Measurements from ENCODE around the gene EXOC6B. TPM values are rescaled to one million over a fixed set of nuclear protein-coding genes. Genes with fewer than 3 reads are reported as not detected.

The EXOC6B gene
- total and polyA plus RNA-seq, 2 of the 8 experiments (the other 6 are each of a cell fraction or from before 2014, with no cell fraction given) = 13.5 to 33.0 TPM

- no peaks in the 10 kb centered on the region for H4K20me1 ChIP-seq (replicated peaks in 1 of 2; ENCODE audit: control insufficient read depth in 1 of 2, insufficient read depth in 2 of 2, low read length in 2 of 2)
- H2BK120ac ChIP-seq (replicated peaks; ENCODE audit: low read depth, low read length) = no peak overlapping the region
- no peak overlapping the region for H3K23ac ChIP-seq (ENCODE audit: insufficient read length)
- no peaks in the 10 kb centered on the region for H3K79me1 ChIP-seq (ENCODE audit: low read depth, low read length)
- no peaks in the 10 kb centered on the region for H3K27me3 ChIP-seq (replicated peaks in 1 of 4; ENCODE audit: control insufficient read depth in 3 of 4, extremely low read depth in 1 of 4, insufficient read depth in 3 of 4, low read length in 3 of 4)
- no peak overlapping the region for H2BK20ac ChIP-seq (ENCODE audit: low read length)
- H3K79me2 ChIP-seq (ENCODE audit: control insufficient read depth in 1 of 2, insufficient read depth in 2 of 2, low read length in 2 of 2) = no peaks in the 10 kb centered on the region
- H2BK5ac ChIP-seq (ENCODE audit: low read depth, low read length) = no peak overlapping the region
- ChIA-PET CTCF (ENCODE audit: partially characterized antibody) (interaction anchor here (1.0 to 1.3 kb wide), 3 partner anchors 16 to 258 kb away, joined by 3 to 4 read pairs (median 4); no protein-coding TSS in a partner anchor), POLR2A (ENCODE audit: partially characterized antibody) (no interaction called here)
- no peak overlapping the region for H3K18ac ChIP-seq (ENCODE audit: extremely low read depth, low read length)
- H3K27ac ChIP-seq (ENCODE audit: low read depth, low read length) = no peak overlapping the region
- no peak overlapping the region for H2BK12ac ChIP-seq (ENCODE audit: low read depth, low read length)
- no peak overlapping the region for H4K8ac ChIP-seq (ENCODE audit: extremely low read depth, insufficient read depth, low read length)
- H3K14ac ChIP-seq (ENCODE audit: insufficient read length) = no peak overlapping the region
- H3K4me2 ChIP-seq (ENCODE audit: insufficient read depth in 1 of 2, low read depth in 2 of 2, low read length in 2 of 2) = no peak overlapping the region
- H3K23me2 ChIP-seq (ENCODE audit: low read depth, low read length) = no peaks in the 10 kb centered on the region
- no peak overlapping the region for H2AFZ ChIP-seq (ENCODE audit: low read length)
- no peak overlapping the region for H4K91ac ChIP-seq (replicated peaks; ENCODE audit: insufficient read length, low read length)
- no peaks in the 10 kb centered on the region; a peak in 1 of 4 replicates for H3K9me3 ChIP-seq (ENCODE audit: insufficient read depth in 2 of 2, low read depth in 1 of 2, low read length in 1 of 2)
- H3K4ac ChIP-seq (replicated peaks; ENCODE audit: insufficient read length, low read depth, low read length) = no peak overlapping the region
- no peak for FAIRE-seq
- no peaks in the 10 kb centered on the region for H3K36me3 ChIP-seq (ENCODE audit: control insufficient read depth in 2 of 4, insufficient read depth in 4 of 4, low read length in 3 of 4)
- no peak for DNase-seq (ENCODE audit: low read depth in 1 of 2, low spot score in 2 of 2)
- TF ChIP-seq E2F6 (IDR thresholded peaks at IDR 0.05) = no peak
- no peak for TF ChIP-seq FOSL1 (IDR thresholded peaks at IDR 0.05; ENCODE audit: insufficient read depth, low read depth, low read length)
- no peak for TF ChIP-seq SIN3A (conservative IDR thresholded peaks at IDR 0.05 in 1 of 2, IDR thresholded peaks at IDR 0.05 in 1 of 2; ENCODE audit: low read depth in 1 of 2, low read length in 2 of 2)
- no peak for TF ChIP-seq CTBP2 (IDR thresholded peaks at IDR 0.05; ENCODE audit: borderline replicate concordance, insufficient read depth, insufficient read length, low read length)
- TF ChIP-seq RAD21 (IDR thresholded peaks at IDR 0.05 in 1 of 2, conservative IDR thresholded peaks at IDR 0.05 in 1 of 2; ENCODE audit: low read depth in 2 of 2, low read length in 2 of 2) = no peak
- no peak for TF ChIP-seq MAFK (IDR thresholded peaks at IDR 0.05; ENCODE audit: low read depth, low read length)
- TF ChIP-seq HDAC2 (IDR thresholded peaks at IDR 0.05; ENCODE audit: borderline replicate concordance in 1 of 2, low read depth in 2 of 2, low read length in 2 of 2) = no peak
- no peak for TF ChIP-seq SIRT6 (IDR thresholded peaks at IDR 0.05; ENCODE audit: low read length)
- no peak for TF ChIP-seq ATF3 (IDR thresholded peaks at IDR 0.05; ENCODE audit: insufficient read depth, low read depth, low read length)
- no peak overlapping the region for H3K4me3 ChIP-seq (ENCODE audit: extremely low read depth in 1 of 4, insufficient read depth in 2 of 4, low read depth in 3 of 4, low read length in 4 of 4)
- no peak overlapping the region for H3K56ac ChIP-seq (replicated peaks; ENCODE audit: insufficient read length, low read depth, low read length)
- no peaks in the 10 kb centered on the region for H3K4me1 ChIP-seq (replicated peaks in 1 of 4; ENCODE audit: control insufficient read depth in 3 of 4, insufficient read depth in 4 of 4, low read length in 3 of 4)
- H2BK15ac ChIP-seq (ENCODE audit: low read length) = no peak overlapping the region
- no peak overlapping the region for H4K5ac ChIP-seq (ENCODE audit: insufficient read length, low read depth, low read length)
- no peak overlapping the region for H3K9ac ChIP-seq (replicated peaks in 1 of 4; ENCODE audit: extremely low read depth in 1 of 4, low read depth in 3 of 4, low read length in 3 of 4)
- 88% methylated on average over 4 of the region's 4 CpGs; no CpG with 5 or more reads in 1 of the 2 experiments for WGBS, 2 experiments (ENCODE audit: extremely low coverage in 1 of 2, insufficient coverage in 1 of 2, insufficient read length in 1 of 2, insufficient replicate concordance in 2 of 2, low coverage in 1 of 2, low lambda C conversion rate in 2 of 2, missing lambda C conversion rate in 1 of 2)
- H2AK5ac ChIP-seq (ENCODE audit: low read depth, low read length) = no peak overlapping the region
These were observed 643.3 kb downstream of the EXOC6B start for GRCh38 chr2:72182547-72182946.
